Measurements from ENCODE around the gene KCNN4. TPM values are rescaled to one million over a fixed set of nuclear protein-coding genes. Genes with fewer than 3 reads are reported as not detected.
"Not testable (repeated sequence)": the region's sequence is repeated elsewhere in the genome, so short reads cannot be mapped to it uniquely, and the experiment has no call there.

Gene KCNN4
- total RNA-seq, 8 experiments from 2014 or later: 0.11 to 7.4 (median 0.58) TPM

DNA sequence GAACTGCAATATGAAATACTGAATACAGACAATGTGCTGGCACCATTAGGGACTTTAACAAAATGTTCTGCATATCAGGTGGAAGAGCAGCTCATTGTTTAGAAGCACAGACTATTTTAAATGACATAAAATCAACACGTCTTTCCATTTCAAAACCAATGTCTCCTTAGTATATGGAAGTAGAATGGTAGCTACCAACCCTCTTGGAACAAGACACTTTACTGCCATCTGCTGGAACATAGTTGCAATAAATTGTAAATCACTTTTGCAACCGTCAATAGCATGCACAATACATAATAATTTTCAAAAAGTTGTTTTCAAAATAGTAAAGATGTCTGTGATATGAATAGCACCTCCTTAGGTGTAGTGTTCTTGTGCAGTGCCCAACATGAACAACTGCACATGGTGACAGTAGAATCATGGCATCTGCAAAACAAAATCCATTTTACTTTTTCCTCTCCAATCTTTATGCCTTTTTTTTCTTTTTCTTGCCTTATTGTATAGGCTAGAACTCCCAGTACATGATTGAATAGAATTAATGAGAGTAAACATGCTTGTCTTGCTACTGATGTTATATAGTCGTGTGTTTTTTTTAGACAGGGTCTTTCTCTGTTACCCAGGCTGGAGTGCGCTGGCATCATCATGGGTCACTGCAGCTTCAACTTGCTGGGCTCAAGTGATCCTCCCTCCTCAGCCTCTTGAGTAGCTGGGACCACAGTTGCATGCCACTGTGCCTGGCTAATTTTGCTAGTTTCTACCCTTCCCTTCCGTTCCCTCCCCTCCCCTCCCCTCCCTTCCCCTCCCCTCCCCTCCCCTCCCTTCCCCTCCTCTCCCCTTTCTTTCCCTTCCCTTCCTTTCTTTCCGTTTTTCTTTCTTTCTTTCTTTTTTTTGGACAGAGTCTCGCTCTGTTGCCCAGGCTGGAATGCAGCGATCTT is 29.3 kb upstream of the KCNN4 start:
- H3K27ac ChIP-seq: no peak overlapping the region
- no peaks in the 10 kb centered on the region for H3K4me1 ChIP-seq (replicated peaks in 1 of 2)
- ATAC-seq (replicated peaks in 6 of 8): peak in 3 of 8 experiments; percentile 52 to 71 (median 68)
- 0 to 35% (median 12%) methylated on average over 1 to 4 of the region's 8 CpGs for WGBS, 10 experiments
- in situ Hi-C loops (cut with MboI; ENCODE audit: low pct_unique_long_range_greater_than_20kb in 2 of 9, low sequenced_read_pairs in 9 of 9, unreplicated experiment in 9 of 9): no loop called here
- no peak overlapping the region for H3K4me3 ChIP-seq

GRCh38 chr19:43807651-43808050 is 26.9 kb upstream of the KCNN4 start:
- no peak overlapping the region for H3K27ac ChIP-seq
- ATAC-seq (replicated peaks in 6 of 8): no peak
- no peak overlapping the region for H3K4me3 ChIP-seq
- in situ Hi-C loops (cut with MboI; ENCODE audit: low pct_unique_long_range_greater_than_20kb in 2 of 9, low sequenced_read_pairs in 9 of 9, unreplicated experiment in 9 of 9): no loop called here
- no peaks in the 10 kb centered on the region for H3K4me1 ChIP-seq (replicated peaks in 1 of 2)

DNA sequence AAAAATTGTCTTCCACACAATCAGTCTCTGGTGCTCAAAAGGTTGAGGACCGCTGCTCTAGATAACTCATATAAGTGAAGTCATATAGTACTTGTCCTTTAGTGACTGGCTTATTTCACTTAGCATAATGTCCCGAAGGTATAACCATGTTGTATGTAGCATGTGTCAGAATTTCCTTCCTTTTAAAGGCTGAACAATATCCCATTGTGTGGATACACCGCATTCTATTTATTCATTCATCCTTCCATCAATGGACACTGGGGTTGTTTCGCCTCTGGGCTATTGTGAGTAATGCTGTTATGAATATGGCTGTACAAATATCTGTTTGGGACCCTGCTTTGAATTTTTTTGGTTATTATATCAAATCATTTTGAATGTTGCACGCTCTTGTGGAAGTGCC is 26.1 kb upstream of the KCNN4 start:
- 35 to 83% (median 69%) methylated on average over 1 to 5 of the region's 5 CpGs for WGBS, 10 experiments
- no peaks in the 10 kb centered on the region for H3K4me1 ChIP-seq (replicated peaks in 1 of 2)
- H3K27ac ChIP-seq: no peak overlapping the region
- ATAC-seq (replicated peaks in 6 of 8): no peak
- H3K4me3 ChIP-seq: no peak overlapping the region
- in situ Hi-C loops (cut with MboI; ENCODE audit: low pct_unique_long_range_greater_than_20kb in 2 of 9, low sequenced_read_pairs in 9 of 9, unreplicated experiment in 9 of 9): no loop called here

DNA sequence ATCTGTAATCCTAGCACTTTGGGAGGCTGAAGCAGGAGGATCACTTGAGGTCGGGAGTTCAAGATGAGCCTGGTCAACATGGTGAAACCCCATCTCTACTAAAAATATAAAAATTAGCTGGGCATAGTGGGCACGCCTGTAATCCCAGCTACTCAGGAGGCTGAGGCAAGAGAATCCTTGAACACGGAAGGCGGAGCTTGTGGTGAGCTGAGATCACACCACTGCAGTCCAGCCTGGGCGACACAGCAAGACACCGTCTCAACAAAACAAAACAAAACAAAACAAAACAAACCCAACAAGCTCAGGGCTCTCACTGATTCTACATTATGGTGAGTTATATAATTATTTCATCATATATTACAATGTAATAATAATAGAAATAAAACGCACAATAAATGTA is 25.6 kb upstream of the KCNN4 start:
- H3K27ac ChIP-seq; ATAC-seq (replicated peaks in 6 of 8); H3K4me3 ChIP-seq; in situ Hi-C loops (cut with MboI; ENCODE audit: low pct_unique_long_range_greater_than_20kb in 2 of 9, low sequenced_read_pairs in 9 of 9, unreplicated experiment in 9 of 9); H3K4me1 ChIP-seq (replicated peaks in 1 of 2): not testable (repeated sequence)
- WGBS, 10 experiments: 63 to 100% (median 90%) methylated on average over 1 to 7 of the region's 7 CpGs; no CpG with 5 or more reads in 1 of the 10 experiments

- 0 to 40% (median 4%) methylated on average over 1 to 2 of the region's 2 CpGs; no CpG with 5 or more reads in 4 of the 10 experiments for WGBS, 10 experiments
- Histone ChIP-seq H3K4me1 (replicated peaks in 1 of 2) (no peaks in the 10 kb centered on the region), H3K27ac (no peak overlapping the region), H3K4me3 (no peak overlapping the region)
- in situ Hi-C loops (cut with MboI; ENCODE audit: low pct_unique_long_range_greater_than_20kb in 2 of 9, low sequenced_read_pairs in 9 of 9, unreplicated experiment in 9 of 9): no loop called here
- ATAC-seq (replicated peaks in 6 of 8): peak in 2 of 8 experiments; percentile 10 to 61
These were observed 23.7 kb upstream of the KCNN4 start for GRCh38 chr19:43804432-43804831.

DNA sequence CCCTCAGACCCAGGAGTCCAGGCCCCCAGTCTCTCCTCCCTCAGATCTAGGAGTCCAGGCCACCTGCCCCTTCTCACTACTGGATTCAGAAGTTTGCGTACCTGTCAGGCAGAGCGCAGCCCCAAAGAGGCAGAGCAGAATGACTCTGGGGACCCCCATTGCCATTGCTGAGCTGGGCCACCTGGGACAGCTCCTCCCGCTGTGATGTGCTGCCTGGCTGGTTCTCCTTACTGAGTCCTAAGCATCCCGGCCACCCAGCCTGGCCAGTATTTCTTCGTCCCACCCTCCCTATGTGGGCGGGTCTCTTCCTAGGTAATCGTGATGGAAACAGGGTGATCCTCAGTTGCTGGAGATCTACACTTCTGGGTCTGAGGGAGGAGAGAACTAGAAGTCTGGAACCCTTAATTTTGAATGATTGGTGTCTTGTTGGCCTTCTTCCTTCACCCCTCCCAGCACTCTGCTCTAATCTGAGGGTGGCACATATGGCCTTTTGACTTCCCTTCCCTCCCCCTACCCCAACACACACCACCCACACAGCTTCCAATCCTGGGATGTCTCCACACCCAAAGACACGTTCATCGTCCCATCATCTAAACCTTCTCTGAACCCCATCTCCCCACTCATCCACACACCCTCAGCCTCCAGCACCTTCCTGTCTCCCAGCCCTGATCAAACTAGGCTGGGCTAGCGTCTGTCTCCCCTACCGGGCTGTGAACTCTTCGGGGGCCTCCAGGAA is 21.6 kb upstream of the KCNN4 start, which contains the start of gene LYPD5:
Gene LYPD5, minus strand, starts transcription at position 232 of the 736 bp plus-strand sequence. Its CDS starts 67 bp downstream, at position 165.
- no peak within 1 kb of the TSS for H3K4me3 ChIP-seq
- no peaks in the 10 kb centered on the region for H3K4me1 ChIP-seq (replicated peaks in 1 of 2)
- in situ Hi-C loops (cut with MboI; ENCODE audit: low pct_unique_long_range_greater_than_20kb in 2 of 9, low sequenced_read_pairs in 9 of 9, unreplicated experiment in 9 of 9): no loop called here
- 6 to 67% (median 43%) methylated on average over 1 to 4 of the region's 12 CpGs; no CpG with 5 or more reads in 3 of the 10 experiments for WGBS, 10 experiments
- no peak within 1 kb of the TSS for H3K27ac ChIP-seq
- no peak for ATAC-seq (replicated peaks in 6 of 8)

- peak in 5 of 8 experiments; percentile 32 to 92 (median 58) for ATAC-seq (replicated peaks in 6 of 8)
- in situ Hi-C loops (cut with MboI; ENCODE audit: low pct_unique_long_range_greater_than_20kb in 2 of 9, low sequenced_read_pairs in 9 of 9, unreplicated experiment in 9 of 9): loop anchor here in 1 of 9 experiments (25.0 kb wide), 1 partner anchor 362 kb away; no protein-coding TSS in a partner anchor
- no peak overlapping the region for H3K4me3 ChIP-seq
- no peak overlapping the region for H3K27ac ChIP-seq
- no peaks in the 10 kb centered on the region for H3K4me1 ChIP-seq (replicated peaks in 1 of 2)
- WGBS, 10 experiments: 0 to 20% methylated on average over 1 of the region's 6 CpGs; no CpG with 5 or more reads in 8 of the 10 experiments
These were observed 18.8 kb upstream of the KCNN4 start for GRCh38 chr19:43799502-43800142.

GRCh38 chr19:43798546-43799409 is 18.0 kb upstream of the KCNN4 start:
- Histone ChIP-seq H3K4me1 (replicated peaks in 1 of 2) (no peaks in the 10 kb centered on the region), H3K4me3 (peak overlapping the region in 2 of 5 donors; percentile 8 to 11), H3K27ac (no peak overlapping the region)
- in situ Hi-C loops (cut with MboI; ENCODE audit: low pct_unique_long_range_greater_than_20kb in 2 of 9, low sequenced_read_pairs in 9 of 9, unreplicated experiment in 9 of 9): loop anchor here in 1 of 9 experiments (25.0 kb wide), 1 partner anchor 361 kb away; no protein-coding TSS in a partner anchor
- peak; percentile 11 to 80 (median 32) for ATAC-seq (replicated peaks in 6 of 8)
- 0 to 68% (median 33%) methylated on average over 1 to 14 of the region's 70 CpGs; no CpG with 5 or more reads in 3 of the 10 experiments for WGBS, 10 experiments

DNA sequence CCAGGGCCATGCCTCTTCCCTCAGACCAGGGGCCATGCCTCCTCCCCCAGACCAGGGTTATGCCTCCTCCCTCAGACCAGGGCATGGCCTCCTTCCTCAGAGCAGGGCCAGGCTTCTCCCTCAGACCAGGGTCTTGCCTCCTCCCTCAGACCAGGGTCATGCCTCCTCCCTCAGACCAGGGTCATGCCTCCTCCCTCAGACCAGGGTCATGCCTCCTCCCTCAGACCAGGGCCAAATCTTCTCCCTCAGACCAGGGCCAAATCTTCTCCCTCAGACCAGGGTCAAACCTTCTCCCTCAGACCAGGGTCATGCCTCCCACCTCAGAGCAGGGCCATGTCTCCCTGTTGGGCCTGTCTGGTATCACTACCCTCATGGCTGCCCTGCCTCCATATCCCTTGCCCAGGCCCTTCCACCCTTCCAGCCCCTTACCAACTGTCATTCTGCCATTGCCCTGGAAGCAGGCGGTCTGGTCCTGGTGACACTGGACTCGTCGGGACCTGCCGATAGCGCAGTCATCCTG is 17.3 kb upstream of the KCNN4 start:
- no peak for ATAC-seq (replicated peaks in 6 of 8)
- in situ Hi-C loops (cut with MboI; ENCODE audit: low pct_unique_long_range_greater_than_20kb in 2 of 9, low sequenced_read_pairs in 9 of 9, unreplicated experiment in 9 of 9): loop anchor here in 1 of 9 experiments (25.0 kb wide), 1 partner anchor 361 kb away; no protein-coding TSS in a partner anchor

GRCh38 chr19:43797556-43797955 is 16.8 kb upstream of the KCNN4 start:
- no peak for ATAC-seq (replicated peaks in 6 of 8)
- WGBS, 10 experiments: 37 to 80% (median 60%) methylated on average over 1 to 4 of the region's 7 CpGs; no CpG with 5 or more reads in 5 of the 10 experiments
- no peak overlapping the region for H3K27ac ChIP-seq
- in situ Hi-C loops (cut with MboI; ENCODE audit: low pct_unique_long_range_greater_than_20kb in 2 of 9, low sequenced_read_pairs in 9 of 9, unreplicated experiment in 9 of 9): loop anchor here in 1 of 9 experiments (25.0 kb wide), 1 partner anchor 360 kb away; no protein-coding TSS in a partner anchor
- no peaks in the 10 kb centered on the region for H3K4me1 ChIP-seq (replicated peaks in 1 of 2)
- H3K4me3 ChIP-seq: no peak overlapping the region

More for the DNA sequence above, 17.3 kb upstream of the KCNN4 start:
- WGBS, 10 experiments: 40% methylated on average over 2 of the region's 5 CpGs; no CpG with 5 or more reads in 9 of the 10 experiments
- Histone ChIP-seq H3K4me1 (replicated peaks in 1 of 2) (no peaks in the 10 kb centered on the region), H3K27ac (no peak overlapping the region), H3K4me3 (peak overlapping the region in 1 of 5 donors; percentile 8)

DNA sequence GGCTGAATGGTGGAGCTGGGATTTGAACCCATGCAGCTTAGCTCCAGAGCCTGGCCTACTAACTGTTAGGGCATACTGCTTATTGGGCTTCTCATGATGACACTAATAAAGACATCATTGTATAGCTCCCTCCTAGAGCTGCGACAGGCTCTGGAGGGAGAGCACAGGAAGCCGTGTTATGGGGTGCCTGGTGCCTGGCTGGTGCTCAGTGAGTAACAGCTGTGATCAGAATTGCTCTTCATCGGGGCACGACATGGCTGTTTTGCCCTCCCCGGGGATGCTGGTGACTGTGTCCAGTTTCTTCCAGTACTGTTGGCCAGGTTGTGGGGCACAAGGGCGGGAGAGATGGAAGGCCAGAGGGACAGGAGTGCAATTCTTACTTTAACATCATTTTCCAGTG is 16.3 kb upstream of the KCNN4 start:
- Histone ChIP-seq H3K4me3 (no peak overlapping the region), H3K27ac (no peak overlapping the region), H3K4me1 (replicated peaks in 1 of 2) (no peaks in the 10 kb centered on the region)
- ATAC-seq (replicated peaks in 6 of 8): no peak
- in situ Hi-C loops (cut with MboI; ENCODE audit: low pct_unique_long_range_greater_than_20kb in 2 of 9, low sequenced_read_pairs in 9 of 9, unreplicated experiment in 9 of 9): loop anchor here in 1 of 9 experiments (25.0 kb wide), 1 partner anchor 360 kb away; no protein-coding TSS in a partner anchor
- WGBS, 10 experiments: 0 to 70% (median 20%) methylated on average over 1 to 5 of the region's 6 CpGs; no CpG with 5 or more reads in 2 of the 10 experiments
